ENCODE results near the gene STBD1.
"Not testable (repeated sequence)": the region's sequence is repeated elsewhere in the genome, so short reads cannot be mapped to it uniquely, and the experiment has no call there.

The STBD1 gene

DNA sequence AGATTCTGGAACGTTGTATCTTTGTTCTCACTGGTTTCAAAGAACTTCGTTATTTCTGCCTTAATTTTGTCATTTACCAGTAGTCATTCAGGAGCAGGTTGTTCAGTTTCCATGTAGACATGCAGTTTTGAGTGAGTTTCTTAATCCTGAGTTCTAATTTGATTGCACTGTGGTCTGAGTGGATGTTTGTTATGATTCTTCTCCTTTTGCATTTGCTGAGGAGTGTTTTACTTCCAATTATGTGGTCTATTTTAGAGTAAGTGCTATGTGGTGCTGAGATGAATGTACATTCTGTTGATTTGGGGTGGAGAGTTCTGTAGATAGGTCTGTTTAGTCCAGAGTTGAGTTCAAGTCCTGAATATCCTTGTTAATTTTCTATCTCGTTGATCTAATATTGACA is 18.7 kb upstream of the STBD1 start:
- DNase-seq: not testable (repeated sequence)

DNA sequence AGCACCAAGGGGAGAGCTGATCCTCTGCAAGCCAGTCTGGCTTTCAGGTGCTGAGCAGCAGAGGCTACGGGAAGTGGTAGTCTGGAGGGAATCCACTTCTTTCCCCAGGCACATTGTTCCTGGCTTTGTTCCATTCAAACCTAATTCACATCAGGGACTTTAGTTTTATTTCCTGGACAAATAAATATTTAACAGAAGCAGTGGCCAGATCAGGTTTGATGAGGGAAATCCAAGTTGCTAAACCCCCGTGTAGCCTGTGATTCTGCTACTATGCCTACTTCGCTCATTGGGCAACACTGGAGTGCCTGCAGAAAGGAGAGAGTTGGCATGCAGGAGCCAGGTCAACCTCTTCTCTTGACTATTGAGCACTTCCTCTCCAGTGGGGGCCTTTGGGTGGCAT is 13.8 kb upstream of the STBD1 start:
- DNase-seq: no peak

DNA sequence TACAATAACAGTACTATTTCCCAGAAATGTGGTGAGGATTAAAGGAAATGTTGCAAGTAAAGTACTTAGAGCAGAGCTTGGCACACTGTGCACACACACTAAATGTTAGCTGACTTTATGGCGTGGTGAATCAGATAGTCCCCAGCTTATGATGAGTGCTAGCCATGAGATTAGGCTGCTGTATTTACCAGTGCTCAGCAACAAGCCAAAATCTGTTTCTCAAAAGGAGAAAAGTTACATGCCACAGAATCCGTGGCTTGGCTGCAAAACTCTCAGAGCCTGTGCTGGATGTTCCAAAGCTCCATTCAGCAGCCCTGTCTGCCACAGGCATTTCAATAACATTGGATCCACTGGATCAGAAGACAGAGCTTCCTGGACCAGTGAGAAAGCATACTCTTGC is 12.8 kb upstream of the STBD1 start:
- no peak for DNase-seq

DNA sequence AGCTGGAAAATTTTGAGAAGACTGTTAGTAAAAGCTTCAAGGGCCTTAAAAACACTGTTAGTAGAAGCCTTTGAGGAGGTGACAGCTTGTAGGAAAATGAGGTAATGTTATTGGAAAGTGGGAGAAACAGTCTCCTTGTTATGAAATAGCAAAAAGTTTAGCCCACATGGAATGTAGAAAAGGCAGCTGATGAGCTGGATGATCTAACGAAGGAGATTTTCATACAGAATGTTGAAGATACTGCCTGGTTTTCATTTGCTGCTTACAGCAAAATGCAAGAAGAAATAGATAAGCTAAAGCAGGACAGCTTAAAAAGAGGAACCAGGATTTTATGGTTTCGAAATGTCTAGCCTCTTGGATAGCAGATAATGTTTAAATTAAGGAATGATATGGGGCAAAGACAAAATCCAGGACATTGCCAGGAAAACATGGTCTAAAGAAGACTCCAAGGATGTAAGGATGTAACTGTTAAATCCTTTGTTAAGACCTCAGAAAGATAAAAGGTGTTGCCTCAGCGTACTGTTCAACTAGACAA is 10.2 kb upstream of the STBD1 start:
- DNase-seq: no peak

DNA sequence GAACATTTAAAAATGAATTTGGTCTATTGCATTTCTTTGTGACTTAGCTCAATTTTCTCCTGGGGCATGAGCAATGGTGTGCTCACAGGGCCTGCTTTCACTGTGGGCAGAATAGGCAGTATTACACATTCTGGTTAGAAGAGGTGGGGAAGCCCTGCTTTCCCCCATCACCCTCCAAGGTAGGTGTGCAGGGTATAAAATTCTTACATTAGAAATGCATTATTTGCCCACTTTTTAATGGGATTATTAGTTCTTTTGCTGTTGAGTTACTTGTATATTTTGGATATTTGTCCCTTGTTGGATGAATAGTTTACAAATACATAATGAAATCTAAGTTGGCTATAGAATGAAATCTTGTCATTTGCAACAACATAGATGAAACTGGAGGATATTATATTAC is 8.3 kb upstream of the STBD1 start:
- no peak for DNase-seq

DNA sequence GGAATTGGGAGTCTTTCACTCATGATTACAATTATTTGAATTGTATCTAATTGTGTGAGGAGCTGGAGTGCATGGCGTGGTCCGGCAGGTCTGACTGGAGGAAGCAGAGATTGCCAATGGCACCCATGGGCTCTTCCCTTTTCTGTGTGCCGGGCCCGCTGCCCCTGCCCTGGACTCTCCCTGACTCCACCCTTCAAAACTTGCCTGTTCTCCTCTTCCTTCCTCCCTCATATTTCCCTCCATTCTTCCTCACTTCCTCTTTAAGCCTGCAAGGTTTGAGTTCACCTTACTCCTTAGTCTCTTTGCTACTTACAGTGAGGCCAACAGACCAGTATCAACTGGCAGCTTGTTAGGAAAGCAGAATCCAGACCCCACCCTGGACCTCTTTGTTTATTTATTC is 6.5 kb upstream of the STBD1 start:
- DNase-seq: no peak

DNA sequence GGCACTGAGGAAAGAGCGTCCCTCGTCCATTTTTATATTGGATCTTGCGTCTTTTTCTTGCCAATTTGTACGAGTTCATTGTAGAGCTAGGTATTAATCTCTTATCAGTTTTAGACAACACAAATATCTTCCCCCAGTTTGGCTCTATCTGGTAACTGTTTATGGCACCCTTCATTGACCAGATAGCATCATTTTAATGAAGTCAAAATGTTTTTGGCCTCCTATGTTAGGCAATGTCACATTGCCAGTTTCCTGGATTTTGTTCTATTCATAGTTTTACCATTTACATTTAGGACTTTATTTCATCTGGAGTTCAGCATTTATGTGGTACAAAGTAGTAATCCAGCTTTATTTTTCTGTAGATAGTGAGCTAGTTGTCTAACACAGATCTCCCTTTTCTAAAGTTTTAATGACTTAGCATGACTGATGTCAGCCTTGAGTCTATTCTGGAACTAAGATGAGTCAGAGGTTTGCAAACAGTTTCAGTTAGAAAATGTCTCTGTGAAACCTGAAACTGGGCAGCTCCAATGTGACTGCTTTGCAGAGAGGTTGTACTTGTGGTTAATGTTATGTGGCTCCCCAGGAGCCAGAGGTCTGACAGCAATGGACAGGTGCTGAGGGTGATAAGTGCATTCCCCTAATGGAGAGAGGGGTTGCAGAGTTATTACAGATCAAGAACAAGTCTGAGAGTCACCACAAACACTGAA is 5.3 kb upstream of the STBD1 start:
- DNase-seq: no peak

DNA sequence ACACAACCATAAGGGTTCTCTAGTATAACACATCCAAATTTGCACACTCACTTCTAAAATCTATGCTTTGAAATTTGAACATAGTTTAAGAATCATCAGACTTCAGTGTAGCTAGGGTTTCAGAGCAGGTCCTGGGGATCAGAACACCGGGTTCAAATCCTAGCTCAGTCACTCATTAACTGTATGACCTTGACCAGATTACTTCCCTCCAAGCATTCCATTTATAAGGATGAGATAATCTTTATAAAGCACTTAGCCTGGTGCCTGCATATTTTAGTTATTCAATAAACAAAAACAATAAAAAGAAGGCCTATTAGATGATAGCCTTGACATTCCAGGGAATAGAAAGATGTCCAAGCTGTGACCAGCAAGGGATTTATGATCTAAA is 4.8 kb upstream of the STBD1 start:
- DNase-seq: no peak

DNA sequence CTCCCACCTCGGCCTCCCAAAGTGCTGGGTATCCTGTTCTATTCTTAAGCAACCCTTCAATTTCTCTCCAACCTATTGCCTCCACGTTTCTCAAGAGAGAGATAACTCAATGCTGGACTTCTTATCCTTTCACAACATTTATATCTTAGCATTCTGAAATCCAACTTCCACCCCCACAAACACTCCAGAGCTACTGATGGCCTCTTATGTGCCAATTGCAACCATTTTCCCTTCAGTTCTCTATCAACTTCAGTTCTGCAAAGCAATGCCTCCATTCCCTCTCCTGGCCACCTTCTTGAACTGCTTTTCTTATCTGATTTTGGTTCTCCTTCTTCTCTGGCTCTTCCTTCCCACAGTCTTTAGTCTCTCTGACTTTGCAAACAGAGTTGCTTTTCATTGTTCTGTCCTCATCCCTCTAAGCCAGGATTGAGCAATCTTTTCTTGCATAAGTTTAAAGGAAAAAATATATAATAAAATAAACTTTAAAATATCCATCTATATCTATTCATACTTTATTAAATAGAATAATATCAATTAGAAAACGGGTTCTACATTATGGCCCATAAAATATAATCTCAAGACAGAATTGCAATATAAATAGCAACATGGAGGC is 3.6 kb upstream of the STBD1 start:
- no peak for DNase-seq

DNA sequence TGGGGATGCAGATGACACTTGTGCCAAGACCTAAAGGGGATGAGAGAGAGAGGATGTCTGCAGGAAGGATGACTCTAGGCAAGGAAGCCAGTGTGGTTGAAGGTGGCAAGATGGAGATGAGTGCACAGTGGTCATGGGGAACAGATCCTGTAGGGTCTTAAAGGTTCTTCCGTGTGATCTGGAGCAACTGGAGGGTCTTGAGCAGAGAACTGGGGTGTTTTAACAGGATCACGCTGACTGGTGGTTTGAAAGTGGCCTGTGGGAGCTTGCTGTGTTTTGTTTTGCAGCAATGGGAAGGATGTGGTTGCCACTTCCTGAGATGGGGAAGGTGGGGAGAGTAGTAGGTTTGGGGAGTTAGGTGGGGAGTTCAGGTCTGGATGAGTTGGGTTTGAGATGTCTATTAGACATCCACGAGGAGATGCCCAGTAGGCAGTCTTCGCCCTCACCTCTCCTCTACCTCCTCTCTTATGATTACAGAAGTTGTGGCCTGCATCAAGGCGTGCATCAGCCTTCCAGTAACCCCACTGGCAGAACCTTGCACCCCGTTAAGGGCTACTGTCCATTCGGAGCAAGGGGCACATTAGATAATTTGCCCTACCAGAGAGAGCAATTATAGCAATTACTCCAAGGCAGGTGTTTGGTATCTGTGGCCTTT is 1.4 kb upstream of the STBD1 start:
- DNase-seq: no peak

DNA sequence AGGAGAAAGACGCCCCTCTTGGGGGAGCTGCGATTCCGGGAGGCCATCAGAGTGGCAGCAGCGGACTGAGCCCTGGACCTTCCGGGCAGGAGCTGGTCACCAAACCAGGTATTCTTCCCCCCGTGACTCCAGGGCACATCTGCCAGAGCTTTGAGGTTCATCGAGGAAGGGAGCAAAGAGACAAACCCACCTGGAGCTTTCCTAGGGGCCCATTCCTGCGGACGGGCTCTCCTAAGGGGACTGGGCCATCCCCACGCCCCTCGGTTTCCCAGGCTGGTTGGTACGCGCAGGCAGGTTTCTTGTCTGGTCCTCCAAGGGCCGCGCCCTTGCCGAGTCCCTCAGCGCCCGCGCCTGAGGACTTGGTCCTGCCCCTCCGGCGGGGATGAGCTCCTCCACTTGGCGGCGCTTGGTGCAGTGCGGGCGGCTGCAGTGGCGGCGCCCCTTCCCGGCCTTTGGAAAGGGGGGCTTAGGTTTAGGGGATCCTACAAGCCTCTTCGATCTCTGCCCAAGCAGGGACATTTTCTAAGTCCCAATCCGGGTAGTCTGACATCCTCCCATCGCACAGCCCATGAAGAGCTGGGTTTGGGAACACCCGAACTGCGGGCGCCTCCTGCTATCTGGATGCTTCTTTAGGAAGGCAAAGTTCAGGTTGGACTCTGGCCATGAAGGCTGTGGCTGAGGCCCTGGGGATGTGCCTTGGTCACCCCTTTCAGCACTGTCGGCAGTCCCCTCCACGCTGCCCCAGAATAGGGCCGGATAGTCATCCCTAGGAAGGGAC is 538 bp downstream of the STBD1 start:
- DNase-seq: no peak

DNA sequence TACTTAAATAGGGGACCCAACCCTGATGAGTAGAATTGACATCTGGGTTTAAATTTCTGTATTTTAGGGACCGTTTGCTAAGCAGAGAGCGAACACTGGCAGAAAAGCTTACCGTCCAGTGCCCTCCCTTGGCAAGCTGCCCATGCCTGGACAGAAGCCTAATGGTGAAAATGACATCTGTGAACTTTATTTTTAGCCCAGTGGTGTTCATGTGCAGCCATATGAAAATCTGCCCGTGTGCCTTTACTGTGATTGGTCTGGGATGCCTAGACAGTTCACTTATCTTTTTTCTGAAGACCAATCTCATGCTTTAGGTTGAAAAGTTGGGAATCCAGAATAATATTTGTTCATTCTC is 1.1 kb downstream of the STBD1 start:
- DNase-seq: no peak

DNA sequence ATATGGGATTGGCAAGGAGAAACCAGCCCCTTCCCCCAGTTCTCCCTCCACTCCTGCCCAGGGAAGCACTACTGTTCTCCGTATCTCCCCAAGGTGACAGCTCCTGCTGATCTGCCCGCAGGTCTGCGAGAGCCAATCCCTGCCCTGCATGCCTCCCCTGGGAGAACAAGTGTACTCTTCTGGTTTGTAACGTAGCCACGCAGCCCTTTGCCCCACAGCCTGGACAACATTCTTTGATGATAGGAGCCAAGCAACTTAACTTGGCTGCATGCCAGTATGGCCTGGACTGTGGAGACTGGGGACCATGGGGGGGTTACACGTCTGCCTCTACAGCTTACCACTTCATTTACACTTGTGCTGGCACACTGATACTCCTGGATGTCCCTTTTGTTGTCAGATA is 2.0 kb downstream of the STBD1 start:
- no peak for DNase-seq

DNA sequence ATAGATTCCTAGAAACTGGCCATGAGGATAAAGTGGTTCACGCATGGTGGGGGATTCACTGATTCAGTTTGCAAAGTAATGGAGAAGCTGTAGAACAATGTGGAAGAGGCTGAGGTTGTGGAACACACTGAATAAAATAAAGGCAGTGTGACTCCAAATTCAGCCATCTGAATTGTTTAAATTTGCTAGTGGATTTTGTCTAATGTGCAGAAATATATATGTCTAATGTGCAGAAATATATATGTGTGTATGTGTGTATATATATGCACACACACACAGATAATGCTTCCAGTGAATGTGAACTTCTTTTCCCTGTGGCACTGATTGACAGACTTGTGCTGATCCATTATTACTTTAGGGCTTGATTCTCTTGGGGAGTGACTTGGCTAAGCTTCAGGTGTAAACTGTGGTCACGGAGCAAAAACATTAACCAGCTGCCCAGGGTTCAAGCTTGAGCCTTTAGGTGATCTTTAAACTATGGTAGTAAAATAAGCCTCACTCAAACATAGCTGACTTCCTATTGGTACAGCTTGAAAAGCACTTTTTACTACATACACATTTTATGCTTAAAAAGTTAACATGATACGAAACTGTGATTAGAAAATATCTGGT is 3.5 kb downstream of the STBD1 start:
- DNase-seq: no peak

DNA sequence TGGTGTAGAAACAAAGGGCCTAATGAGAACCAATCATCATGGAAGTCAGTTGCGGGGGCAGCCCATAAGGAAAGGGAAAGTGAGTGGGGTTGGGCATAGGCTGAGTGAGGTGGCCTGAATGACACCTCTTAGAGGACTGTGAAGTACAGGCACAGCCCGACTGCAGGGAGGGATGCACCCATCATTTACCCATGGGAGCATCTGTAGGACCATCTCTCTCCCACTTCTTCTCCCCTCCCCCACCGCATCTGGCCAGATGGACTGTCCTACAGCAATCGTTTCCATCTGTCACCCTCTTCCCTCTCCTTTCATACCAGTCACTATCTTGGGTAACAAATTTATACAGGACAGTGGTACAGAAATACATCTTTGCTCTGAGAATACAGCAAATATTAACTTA is 4.2 kb downstream of the STBD1 start:
- no peak for DNase-seq

DNA sequence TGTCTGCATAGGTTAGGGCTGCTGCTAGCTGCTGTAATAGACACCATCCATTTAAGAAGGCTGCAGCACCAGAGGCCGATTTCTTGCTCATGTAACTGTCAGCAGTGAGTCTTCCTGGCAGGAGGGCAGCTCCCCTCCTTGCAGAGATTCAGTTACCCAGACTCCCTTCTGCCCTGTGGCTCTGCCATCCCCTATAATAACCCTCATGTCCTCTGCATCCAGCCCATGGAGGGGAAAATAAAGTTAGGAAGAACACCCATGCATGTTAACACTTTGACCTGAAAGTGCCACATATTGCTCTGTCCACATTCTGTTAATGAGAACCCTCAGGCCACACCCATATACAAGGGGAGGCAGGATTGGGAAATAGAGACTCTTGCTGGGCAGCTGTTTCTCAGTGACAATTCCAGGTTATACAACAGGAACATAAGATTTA is 5.4 kb downstream of the STBD1 start:
- DNase-seq: no peak

DNA sequence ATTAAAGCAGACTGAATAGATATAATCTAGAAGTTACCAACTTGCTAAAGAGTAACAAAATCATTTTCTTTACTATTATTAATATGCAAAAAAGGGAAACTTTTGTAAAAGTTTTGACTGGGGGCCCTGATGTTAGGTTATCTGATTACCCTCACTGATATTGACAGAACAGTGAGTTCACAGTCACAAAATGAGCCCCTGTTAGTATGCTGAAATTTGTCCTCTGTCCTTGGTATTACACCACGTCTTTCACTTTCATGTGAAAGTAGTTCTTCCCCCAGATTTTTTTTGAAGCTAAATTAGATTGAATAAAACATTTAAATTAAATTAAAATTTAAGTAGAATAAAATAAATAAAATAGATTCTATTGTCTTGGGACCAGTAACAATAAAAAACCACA is 5.9 kb downstream of the STBD1 start:
- no peak for DNase-seq

DNA sequence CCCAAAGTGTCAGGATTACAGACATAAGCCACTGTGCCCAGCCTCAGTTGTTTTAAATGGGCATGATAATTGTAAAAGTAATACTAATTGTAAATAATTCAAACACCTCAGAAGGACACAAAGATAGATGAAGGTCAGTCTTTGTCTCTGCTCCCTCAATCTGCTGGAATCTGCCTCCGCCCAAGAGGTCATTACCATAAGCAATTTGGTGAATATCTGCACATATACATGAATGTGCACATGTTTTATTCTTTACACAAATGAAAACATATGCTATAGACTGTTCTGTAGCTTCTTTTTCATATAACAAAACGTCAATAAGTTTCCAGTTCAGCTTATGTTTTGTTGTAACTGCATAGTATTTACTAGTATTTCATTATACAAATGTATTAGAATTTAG is 7.0 kb downstream of the STBD1 start:
- no peak for DNase-seq

DNA sequence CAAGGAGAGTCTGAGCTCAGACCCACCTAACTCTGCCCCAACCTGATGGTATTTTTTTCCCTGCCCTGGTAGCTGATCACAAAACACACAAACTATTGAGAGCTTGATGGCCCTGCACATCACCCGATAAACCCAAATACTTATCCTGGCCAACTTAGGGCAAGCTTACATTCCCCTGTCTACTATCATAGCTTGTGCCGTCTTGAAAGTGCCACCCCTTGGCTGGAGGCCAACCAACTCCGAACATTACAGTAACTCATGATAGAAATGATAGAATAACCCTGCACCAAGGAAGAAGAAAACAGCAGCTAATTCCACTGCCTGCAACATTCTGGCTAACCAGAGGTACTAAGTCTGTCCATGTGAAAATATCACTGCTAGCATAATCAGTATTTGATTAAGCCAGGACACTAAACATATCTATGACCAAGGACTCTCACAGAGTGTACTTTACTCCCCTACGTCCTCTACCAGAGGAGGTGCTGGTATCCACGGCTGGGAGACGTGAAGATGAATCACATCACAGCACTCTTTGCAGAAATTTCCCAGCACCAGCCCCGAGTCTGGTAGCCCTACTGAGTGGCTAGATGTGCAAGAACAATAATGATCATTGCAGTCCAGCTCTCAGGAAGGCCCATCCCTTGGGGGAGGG is 8.9 kb downstream of the STBD1 start:
- no peak for DNase-seq

DNA sequence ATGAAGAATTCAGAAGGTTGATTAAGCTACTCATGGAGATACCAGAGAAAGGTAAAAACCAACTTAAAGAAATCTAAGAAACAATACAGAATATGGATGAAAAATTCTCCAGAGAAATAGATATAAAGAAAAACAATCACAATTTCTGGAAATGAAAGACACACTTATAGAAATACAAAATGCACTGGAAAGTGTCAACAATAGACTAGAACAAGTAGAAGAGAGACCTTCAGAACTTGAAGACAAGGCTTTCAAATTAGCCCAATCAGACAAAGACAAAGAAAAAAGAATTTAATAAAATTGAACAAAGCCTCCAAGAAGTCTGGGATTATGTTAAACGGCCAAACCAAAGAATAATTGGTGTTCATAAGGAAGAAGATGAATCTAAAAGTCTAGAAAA is 9.6 kb downstream of the STBD1 start:
- no peak for DNase-seq

DNA sequence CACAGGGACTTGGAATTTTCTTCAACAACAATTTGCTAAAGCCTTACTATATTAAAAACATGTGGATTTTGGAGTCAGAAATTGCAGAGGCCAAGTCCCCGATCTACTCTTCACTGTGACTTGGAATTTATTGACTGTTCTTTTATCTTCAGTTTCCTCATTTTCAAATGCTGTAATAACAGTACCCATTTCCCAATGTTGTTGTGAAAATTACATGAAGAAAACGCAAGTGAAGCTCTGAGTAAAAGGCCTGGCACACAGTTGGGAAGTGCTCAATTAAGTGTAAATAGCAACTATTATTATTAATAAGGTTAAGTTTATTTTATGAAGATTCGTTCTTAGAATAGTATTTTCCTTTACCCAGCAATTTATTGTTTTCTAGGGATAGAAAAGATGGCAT is 15.7 kb downstream of the STBD1 start:
- DNase-seq: no peak

DNA sequence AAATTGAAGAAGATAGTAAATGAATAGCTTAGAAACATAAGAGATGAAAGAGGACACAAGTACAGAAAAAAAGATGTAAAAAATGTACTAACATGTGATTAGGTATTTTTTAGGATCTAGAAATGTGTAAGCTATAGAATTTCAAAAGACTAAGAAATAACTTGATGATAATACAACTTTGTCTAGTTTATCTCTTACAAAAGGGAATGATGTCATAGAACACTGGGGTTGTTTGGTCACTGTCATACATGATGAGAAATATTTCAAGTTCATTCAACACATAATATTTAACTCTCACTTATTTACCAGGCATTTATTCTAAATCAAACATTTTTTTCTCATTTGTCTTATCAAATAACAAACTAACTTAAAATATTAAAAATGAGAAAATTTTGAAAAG is 18.5 kb downstream of the STBD1 start:
- DNase-seq: no peak

DNA sequence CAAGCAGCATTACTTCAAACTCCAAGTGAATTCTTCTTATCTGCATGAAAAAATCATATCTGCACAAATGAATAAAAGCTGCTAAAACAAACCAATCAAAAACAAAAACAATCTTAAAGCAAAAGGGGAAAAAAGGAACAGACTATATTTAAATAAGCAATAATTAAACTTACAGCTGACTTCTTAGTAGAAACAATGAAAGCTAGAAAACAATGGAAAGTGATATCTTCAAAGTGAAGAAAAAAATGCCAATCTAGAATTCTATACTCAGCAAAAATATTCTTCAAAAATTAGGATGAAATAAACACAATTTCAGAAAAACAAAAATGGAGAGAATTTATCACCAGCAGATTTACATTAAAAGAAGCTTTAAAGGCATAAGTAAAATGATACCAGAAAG is 20.0 kb downstream of the STBD1 start:
- no peak for DNase-seq
